SK-MEL-5 (cell line): Measurements from ENCODE around the gene FAM174C. TPM values are rescaled to one million over a fixed set of nuclear protein-coding genes. Genes with fewer than 3 reads are reported as not detected.

Experiments
- DNase-seq: peaks from one replicate; pipeline ENCODE4 v3.0.0-alpha.2; 2016; ENCODE audit warnings: low read depth, low spot score
- in situ Hi-C: cut with HindIII; loops from 2 replicates; pipeline ENCODE4 v1.10.0; 2016; ENCODE audit warnings: low sequenced_read_pairs, high pct_unique_total_duplicates, low pct_unique_long_range_greater_than_20kb
- total RNA-seq: library from RNA; depleted of rRNA; stranded (reverse); fragments of >200 nt; shearing (Covaris generic); gene quantifications from 2 replicates; pipeline ENCODE4 v1.2.3, GENCODE V29; 2014

Gene FAM174C
- total RNA-seq, 1 experiment from 2014 or later: 89.7 TPM

- in situ Hi-C loops: no loop called here
- DNase-seq: no peak
Measured at GRCh38 chr19:1267477-1268225, 7.7 kb upstream of the FAM174C start.

- in situ Hi-C loops: no loop called here
- no peak for DNase-seq
Measured at GRCh38 chr19:1268226-1269064, 6.9 kb upstream of the FAM174C start.

GRCh38 chr19:1269065-1269477, 6.3 kb upstream of the FAM174C start, which contains the start of gene CIRBP:
CIRBP (plus strand) TSS chr19:1269332; CDS start chr19:1270934, 1,602 bp downstream.
- in situ Hi-C loops: no loop called here
- peak; percentile 96 for DNase-seq

GRCh38 chr19:1269478-1270212, 5.7 kb upstream of the FAM174C start:
- in situ Hi-C loops: no loop called here
- peak; percentile 77 for DNase-seq

GRCh38 chr19:1270213-1270853, 5.0 kb upstream of the FAM174C start:
- DNase-seq: no peak
- in situ Hi-C loops: no loop called here

DNA sequence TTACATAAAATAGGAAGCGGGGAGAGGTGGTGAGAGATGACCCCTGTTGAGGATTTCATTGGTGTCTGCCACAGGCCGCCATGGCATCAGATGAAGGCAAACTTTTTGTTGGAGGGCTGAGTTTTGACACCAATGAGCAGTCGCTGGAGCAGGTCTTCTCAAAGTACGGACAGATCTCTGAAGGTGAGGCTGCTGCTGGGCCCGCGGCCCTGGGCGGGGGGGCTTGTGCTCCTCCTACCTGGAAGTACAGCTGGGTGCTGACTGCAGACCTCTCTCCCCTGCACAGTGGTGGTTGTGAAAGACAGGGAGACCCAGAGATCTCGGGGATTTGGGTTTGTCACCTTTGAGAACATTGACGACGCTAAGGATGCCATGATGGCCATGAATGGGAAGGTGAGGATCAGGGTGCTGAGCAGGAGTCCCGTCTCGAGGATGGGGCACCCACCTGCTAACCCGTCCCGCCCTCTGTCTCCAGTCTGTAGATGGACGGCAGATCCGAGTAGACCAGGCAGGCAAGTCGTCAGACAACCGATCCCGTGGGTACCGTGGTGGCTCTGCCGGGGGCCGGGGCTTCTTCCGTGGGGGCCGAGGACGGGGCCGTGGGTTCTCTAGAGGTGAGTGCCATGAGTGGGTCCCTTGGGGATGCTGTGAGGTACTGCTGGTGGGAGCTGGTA, 4.3 kb upstream of the FAM174C start:
- DNase-seq: no peak
- in situ Hi-C loops: no loop called here

GRCh38 chr19:1271528-1272422, 3.6 kb upstream of the FAM174C start:
- DNase-seq: no peak
- in situ Hi-C loops: no loop called here

DNA sequence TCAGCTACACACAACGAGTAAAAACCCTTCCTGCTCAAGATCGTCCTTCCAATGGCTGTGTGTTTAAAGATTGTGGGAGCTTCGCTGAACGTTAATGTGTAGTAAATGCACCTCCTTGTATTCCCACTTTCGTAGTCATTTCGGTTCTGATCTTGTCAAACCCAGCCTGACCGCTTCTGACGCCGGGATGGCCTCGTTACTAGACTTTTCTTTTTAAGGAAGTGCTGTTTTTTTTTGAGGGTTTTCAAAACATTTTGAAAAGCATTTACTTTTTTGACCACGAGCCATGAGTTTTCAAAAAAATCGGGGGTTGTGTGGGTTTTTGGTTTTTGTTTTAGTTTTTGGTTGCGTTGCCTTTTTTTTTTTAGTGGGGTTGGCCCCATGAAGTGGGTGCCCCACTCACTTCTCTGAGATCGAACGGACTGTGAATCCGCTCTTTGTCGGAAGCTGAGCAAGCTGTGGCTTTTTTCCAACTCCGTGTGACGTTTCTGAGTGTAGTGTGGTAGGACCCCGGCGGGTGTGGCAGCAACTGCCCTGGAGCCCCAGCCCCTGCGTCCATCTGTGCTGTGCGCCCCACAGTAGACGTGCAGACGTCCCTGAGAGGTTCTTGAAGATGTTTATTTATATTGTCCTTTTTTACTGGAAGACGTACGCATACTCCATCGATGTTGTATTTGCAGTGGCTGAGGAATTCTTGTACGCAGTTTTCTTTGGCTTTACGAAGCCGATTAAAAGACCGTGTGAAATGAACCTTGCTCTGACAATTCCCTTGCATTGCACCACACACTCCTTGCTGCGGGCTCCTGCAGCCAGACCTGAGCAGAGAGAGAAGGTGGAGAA, 2.7 kb upstream of the FAM174C start:
- in situ Hi-C loops: no loop called here
- no peak for DNase-seq

- in situ Hi-C loops: no loop called here
Measured at GRCh38 chr19:1273263-1274041, 1.9 kb upstream of the FAM174C start.

DNA sequence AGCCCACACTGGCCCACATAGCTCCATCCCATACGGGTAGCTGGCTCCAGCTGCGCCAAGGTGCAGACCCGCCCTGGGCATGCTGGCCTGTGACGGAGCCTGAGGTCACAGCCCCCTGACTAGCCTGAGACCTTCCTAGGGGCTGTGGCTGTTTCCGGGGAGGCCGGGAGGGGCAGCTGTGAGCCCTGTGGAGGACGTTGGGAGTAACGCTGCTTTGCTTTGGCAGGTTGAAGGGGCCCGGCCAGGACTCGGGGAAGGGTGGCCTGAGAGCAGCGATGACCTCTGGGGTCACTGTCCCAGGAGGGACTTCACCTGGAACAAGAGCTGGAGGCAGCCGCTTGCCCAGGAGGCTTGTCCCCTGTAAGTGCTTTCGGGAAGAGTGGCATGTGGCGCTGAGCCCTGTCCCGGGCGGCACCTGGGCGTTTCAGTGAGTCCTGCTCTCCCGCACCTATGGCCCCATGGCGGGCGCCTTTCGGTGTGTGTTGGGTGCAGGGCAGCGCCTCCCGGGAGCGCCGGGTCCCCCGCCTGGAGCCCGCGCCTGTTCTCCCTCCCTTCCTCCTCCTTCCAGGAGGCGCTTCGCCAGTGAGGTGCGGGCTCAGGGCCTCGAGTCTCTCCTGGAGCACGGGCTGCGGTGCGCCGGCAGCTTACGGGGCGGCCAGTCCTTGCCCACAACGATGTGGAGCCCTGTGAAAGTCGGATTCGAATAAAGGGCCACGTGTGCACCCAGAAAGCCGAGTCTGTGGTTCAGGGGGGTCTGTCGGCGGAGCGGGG, 1.1 kb upstream of the FAM174C start:
- in situ Hi-C loops: no loop called here
- no peak for DNase-seq

More at GRCh38 chr19:1273263-1274041, 1.9 kb upstream of the FAM174C start:
- no peak for DNase-seq

DNA sequence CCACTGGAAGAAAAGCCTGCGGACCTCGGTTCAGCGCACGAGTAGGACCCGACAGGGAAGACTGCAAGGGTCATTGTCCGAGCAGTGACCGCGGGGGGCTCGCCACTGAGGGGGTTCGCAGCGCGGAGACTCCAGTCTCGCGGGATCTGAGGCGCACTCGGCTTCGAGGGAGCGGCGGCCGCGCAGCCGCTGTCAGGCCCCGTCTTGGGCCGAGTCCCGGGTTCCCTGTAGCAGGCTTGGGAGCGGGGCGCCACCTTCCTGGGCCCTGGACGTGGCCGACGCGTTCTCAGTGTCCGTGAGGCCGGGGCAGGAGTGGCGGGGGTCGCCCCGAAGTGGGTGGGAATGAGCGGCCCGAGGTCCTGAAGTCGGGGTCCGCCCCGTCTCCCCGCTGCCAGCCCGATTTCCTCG, 474 bp upstream of the FAM174C start:
- no peak for DNase-seq
- in situ Hi-C loops: no loop called here

DNA sequence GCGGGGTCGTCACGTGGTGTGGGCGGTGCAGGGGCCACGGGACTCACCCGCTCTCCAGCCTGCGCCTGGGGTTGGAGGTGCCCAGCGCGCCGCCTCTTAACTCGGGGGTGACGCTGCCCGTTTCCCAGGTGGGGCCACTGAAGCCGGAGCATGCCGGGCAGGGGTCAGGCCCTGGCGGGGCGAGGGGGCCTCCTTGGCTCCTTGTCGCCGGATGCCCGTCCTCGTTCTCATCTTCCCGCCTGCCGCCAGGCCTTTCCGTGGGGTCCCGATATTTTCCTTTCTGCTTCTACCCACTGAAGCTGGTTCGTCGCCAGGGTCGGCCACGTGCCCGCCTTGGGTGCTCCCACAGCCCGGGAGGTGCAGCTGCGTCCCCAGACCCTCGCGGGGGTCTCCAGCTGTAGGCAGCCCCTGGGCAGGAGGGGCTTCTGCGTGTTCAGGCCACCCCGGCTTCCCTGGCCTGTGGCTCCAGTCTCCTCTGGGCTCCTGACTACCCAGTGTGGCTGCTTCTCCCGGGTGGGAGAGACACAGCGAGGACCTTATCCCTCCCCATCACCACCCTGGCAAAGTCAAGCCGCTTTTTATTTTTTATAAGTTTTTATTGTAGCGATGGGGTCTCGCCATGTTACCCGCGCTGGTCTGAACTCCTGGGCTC, 772 bp downstream of the FAM174C start:
- in situ Hi-C loops: no loop called here
- no peak for DNase-seq

GRCh38 chr19:1276628-1277022, 1.3 kb downstream of the FAM174C start:
- in situ Hi-C loops: no loop called here
- no peak for DNase-seq

DNA sequence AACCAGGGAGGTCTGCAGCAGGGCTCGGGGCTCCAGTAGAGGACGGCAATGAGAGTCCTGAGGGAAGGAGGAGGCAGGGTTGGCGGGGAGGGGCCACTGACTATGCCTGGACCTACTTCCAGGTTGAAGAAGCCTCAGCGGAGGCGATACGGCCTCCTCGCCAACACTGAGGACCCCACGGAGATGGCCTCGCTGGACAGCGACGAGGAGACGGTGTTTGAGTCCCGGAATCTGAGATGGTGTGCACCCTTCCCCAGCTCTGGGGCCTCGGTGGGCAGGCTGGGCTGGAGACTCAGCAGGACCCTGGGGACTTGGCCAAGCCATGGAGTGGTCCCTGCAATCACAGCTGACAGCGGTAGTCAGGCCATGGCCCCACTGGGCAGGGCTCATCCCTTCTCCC, 1.7 kb downstream of the FAM174C start:
- in situ Hi-C loops: no loop called here
- no peak for DNase-seq
